ENCODE measurements around the gene ODF4.

Gene ODF4

GRCh38 chr17:8339540-8339939 lies at the start of gene ODF4:
Gene ODF4, plus strand, starts transcription at chr17:8339840. Its CDS starts 212 bp downstream, at chr17:8340052.
- DNase-seq = no peak

DNA sequence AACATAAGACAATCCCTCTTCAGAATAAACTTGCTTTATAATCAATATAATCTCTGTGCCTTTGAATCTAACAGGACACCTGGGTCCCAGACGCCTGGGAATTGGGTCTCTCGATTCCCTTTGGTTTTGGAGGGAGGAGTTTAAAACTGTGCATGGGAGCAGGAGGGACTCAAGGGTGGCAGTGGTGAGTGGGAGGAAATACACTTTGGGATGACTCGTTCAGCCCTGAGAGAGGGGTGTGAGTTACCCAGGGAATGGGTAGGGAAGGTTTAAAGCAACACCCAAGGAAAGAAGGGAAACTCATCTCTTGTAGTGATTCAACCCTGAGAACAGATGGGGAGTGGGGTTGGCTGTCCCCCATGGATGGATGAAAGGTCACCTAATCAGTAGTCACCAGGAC lies 49.6 kb upstream of the ODF4 start:
- DNase-seq = no peak

- no peak for DNase-seq
Measured at GRCh38 chr17:8292639-8293395, 46.8 kb upstream of the ODF4 start.

DNA sequence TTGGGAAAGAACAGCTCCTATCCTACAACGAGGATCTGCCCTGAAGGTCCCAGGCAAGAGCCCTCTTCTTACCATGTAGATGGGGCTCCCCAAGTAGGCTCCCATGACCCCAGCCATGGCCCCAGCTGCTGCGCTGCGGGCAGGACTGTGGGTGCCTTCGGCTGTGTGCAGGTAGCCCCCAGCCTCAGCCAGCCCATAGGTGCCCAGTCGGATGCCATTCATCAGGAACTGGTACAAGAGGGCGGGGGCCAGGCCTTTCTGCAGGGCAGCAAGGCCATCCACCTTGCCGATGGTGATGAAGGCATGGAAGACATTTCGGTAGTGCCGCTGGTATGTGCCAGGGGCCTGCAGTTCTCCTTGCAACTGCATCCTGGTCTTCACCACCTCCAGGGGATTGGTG lies 45.3 kb upstream of the ODF4 start:
- no peak for DNase-seq

DNA sequence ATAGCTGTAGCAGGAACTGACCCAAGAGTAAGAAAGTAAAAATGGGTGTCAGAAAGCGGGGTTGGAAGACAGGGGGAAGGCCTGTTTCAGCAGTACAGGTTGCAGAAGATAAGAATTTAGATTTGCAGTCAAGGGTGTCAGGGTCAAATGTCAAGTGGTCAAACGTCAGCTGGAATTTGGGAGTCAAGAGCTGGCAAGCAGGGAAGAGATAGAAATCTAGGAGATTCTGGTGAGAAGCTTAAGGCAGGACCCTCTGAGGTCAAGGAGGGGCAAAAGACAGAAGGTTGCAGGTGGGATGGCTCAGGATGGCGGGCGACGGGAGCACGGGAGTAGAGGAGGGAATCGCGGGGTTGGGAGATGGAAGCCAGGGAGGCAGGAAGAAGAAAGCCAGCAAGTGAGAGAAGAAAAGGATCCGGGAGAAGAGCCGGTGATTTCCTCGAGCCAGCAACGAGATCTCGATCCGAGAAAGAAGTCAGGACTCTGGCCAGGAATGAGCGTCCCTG lies 44.8 kb upstream of the ODF4 start:
- no peak for DNase-seq

GRCh38 chr17:8300226-8300625 lies 39.4 kb upstream of the ODF4 start:
- no peak for DNase-seq

DNA sequence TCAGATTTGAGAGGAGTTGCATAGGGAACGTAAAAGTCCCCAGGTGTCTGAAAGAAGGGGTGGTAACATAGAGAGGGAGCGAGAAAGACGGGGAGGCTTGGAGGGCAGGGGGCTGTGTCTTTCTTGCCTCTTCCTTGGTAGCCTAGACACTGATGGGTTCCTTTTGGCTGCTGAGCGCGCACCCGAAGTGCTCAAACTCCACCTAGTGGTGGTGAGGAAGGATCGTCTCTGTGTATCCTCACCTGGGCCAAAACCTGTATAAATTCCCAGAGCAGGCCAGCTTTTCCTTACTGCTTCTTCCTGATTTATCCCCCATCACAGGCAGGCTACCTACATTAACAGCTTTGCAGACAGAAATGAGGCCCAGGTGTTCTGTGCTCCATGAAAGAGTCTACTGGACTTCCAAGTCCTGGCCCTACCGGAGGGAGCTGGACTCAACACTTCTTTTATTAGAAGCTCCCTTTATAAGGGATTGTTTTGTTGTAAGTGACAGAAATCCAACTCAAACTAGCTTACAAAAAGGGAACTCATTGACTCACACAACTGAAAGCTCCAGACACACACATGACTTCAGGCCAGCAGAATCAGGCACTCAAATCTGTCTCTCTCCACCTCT lies 38.9 kb upstream of the ODF4 start:
- peak; percentile 65 for DNase-seq

GRCh38 chr17:8310601-8311123 lies 29.0 kb upstream of the ODF4 start:
- DNase-seq = no peak

- DNase-seq = no peak
Measured at GRCh38 chr17:8311131-8311790, 28.4 kb upstream of the ODF4 start.

DNA sequence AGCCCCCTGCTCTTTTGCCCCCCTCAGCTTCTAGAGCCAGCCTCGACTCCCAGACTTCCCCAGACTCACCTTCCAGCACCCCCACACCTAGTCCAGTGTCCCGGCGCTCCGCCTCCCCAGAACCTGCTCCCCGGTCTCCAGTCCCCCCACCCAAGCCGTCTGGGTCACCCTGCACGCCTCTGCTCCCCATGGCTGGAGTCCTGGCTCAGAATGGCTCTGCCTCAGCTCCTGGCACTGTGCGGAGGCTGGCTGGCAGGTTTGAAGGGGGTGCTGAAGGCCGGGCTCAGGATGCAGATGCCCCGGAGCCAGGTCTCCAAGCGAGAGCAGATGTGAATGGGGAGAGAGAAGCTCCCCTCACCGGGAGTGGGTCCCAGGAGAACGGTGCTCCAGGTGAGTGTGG lies 27.4 kb upstream of the ODF4 start:
- no peak for DNase-seq

GRCh38 chr17:8312726-8313600 lies 26.7 kb upstream of the ODF4 start:
- DNase-seq = no peak

- no peak for DNase-seq
Measured at GRCh38 chr17:8314797-8315763, 24.6 kb upstream of the ODF4 start.

GRCh38 chr17:8315764-8316217 lies 23.8 kb upstream of the ODF4 start:
- DNase-seq = no peak

DNA sequence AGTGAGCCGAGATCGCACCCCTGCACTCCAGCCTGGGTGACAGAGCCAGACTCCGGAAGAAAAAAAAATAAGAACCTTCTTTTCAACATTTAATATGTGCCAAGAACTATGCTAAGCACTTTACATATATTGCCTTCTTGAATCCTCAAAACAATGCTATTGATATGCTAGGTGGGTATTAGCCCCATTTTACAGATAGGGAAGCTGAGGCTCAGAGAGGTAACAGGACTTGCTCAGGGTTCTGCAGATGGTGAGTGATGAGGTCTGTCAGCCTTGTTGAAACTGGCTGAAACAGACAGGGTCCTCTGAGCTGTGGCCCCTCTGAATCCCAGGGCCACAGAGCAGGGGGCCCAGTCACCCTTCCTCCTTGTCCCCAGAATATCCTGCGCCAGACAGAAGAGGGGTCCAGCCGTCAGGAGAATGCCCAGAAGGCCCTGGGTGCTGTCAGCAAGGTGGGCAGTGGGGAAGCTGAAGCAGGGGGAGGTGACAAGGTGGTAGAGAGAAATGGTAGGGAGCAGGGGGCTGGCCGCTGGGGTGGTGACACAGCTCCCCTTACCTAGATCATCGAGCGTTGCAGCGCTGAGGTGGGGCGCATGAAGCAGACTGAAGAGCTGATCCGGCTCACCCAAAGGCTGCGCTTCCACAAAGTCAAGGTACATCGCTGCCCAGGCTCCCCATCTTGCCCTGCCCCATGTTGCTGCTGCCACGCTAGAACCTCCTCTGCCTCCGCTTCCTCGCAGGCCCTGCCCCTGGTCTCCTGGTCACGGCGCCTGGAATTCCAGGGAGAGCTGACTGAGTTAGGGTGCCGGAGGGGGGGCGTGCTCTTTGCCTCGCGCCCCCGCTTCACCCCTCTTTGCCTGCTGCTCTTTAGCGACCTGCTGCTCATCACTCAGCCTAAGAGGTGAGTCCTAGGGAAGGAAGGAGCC lies 21.4 kb upstream of the ODF4 start:
- DNase-seq = no peak

GRCh38 chr17:8320262-8320661 lies 19.4 kb upstream of the ODF4 start:
- no peak for DNase-seq

- no peak for DNase-seq
Measured at GRCh38 chr17:8320990-8321389, 18.6 kb upstream of the ODF4 start.

DNA sequence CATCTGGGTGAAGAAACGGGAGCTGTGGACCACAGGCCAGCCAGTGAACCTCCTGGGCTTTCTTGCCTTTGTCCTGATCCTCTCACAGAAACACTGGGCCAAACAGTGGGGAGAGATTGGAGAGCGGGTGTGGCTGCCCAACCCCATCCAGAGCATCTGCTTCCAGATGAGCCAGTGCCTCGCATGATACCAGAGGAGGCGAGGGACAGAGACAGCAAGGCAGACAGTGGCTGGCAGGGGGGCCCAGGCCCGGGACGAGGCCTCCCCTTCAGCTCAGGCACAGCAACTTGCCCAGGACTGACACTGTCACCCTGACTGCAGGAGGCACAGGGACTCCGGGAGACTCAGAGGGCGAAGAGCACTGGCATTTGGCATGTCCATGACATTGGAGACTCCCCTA lies 17.6 kb upstream of the ODF4 start:
- DNase-seq = no peak

DNA sequence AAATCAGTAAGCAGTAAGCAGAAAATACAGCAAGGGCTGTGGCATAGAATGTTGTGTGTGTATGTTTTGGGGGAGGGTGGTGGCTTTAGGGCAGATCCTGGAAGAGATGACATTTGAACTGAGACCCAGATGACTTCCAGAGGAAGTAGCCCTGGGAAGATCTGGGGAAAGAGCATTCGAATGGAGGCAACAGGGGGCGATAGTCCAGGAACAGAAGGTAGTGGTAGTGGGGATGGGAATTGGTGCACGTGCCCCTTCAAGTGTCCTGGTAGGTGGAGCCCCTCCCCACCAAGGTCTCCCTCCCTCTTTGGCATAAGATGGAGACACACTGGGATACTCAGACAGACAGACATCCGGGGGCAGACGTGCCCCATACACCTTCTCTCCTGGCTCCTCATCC lies 15.5 kb upstream of the ODF4 start:
- no peak for DNase-seq

- no peak for DNase-seq
Measured at GRCh38 chr17:8324923-8325322, 14.7 kb upstream of the ODF4 start.

Data from stimulated activated CD4-positive, alpha-beta T cell treated with anti-CD3 and anti-CD28 coated beads, Interleukin-15, amount 100 ng/mL, for 24 hours (primary cell).